Measurements from ENCODE around the gene MYO9B.
"Not testable (repeated sequence)": the region's sequence is repeated elsewhere in the genome, so short reads cannot be mapped to it uniquely, and the experiment has no call there.

Gene MYO9B

DNA sequence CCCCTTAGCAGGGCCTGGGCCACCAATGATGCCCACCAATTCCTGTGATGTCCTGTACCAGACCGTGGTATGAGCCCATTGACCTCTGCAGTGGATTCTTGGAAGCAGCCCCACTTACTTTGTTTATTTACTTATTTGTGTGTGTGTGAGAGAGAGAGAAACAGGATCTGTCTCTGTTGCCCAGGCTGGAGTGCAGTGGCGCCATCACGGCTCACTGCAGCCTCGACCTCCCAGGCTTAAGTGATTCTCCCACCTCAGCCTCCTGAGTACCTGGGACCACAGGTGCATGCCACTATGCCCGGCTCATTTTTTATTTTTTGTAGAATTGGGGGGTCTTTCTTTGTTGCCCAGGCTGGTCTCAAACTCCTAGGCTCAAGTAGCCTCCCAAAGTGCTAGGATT is 13.0 kb downstream of the MYO9B start:
- Histone ChIP-seq H3K27ac (peak overlapping the region; percentile 75), H3K36me3 (replicated peaks) (peaks cover 18% of the 10 kb centered on the region), H3K4me3 (ENCODE audit: low read depth, low read length) (no peak overlapping the region), H3K27me3 (replicated peaks) (no peaks in the 10 kb centered on the region)
- DNase-seq = no peak
- TF ChIP-seq CTCF (IDR thresholded peaks at IDR 0.05; ENCODE audit: low read depth, low read length, missing control alignments) = no peak
- in situ Hi-C loops (cut with HindIII; ENCODE audit: low pct_ligation_motif_present, low sequenced_read_pairs) = no loop called here

DNA sequence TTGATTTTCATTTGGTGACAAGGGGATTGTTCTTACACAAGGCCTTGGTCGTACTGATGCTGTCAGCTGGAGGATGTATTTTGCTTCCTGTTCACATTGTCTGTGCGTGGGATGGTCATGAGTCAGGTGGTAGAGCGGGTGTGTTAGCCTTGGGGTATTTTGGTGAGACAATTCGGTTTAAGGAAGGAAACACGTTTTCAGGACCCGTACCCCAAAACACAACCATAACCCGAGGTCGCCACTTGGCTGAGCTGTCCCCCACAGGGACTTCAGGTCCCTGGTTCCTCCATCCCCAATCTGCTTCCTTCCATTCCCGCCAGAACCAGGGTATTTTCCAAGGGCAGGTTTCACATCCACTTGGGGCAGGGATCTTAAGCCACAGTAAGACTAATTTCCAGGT is 15.0 kb downstream of the MYO9B start:
- H3K27ac ChIP-seq = peak overlapping the region; percentile 75
- in situ Hi-C loops (cut with HindIII; ENCODE audit: low pct_ligation_motif_present, low sequenced_read_pairs) = no loop called here
- DNase-seq = peak; percentile 66
- H3K4me3 ChIP-seq (ENCODE audit: low read depth, low read length) = no peak overlapping the region
- H3K27me3 ChIP-seq (replicated peaks) = no peaks in the 10 kb centered on the region
- H3K36me3 ChIP-seq (replicated peaks) = peaks cover 18% of the 10 kb centered on the region
- no peak for TF ChIP-seq CTCF (IDR thresholded peaks at IDR 0.05; ENCODE audit: low read depth, low read length, missing control alignments)

DNA sequence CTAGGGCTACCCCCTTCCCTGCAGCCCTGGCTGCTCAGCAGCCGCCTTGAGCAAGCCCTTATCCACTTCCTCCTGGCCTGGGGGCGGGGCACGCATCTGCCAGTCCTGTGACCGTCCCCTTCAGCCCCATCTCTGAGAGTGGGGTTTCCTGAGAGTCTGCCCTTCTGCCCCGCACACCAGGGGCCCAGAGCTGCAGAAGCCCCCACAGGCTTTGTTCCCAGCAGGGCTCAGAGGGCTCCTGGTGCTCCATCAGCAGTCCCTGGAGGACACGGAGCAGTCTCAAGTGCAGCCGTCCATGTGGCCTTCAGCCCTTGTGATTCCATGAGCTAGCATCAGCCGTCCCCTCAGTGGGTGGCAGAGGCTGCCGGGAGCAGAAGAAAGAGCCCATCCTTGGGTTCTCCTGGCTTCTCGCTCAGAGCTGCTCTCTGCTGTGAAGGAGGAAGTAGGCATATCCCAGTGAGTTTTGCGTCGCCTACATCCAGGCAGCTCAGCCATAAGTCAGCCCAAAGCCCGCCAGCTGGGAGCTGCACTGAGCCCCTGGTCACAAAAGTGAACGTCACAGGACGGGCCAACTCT is 16.3 kb downstream of the MYO9B start:
- DNase-seq = no peak
- no peak overlapping the region for H3K27ac ChIP-seq
- TF ChIP-seq CTCF (IDR thresholded peaks at IDR 0.05; ENCODE audit: low read depth, low read length, missing control alignments) = no peak
- no peak overlapping the region for H3K4me3 ChIP-seq (ENCODE audit: low read depth, low read length)
- in situ Hi-C loops (cut with HindIII; ENCODE audit: low pct_ligation_motif_present, low sequenced_read_pairs) = no loop called here
- H3K27me3 ChIP-seq (replicated peaks) = no peaks in the 10 kb centered on the region
- H3K36me3 ChIP-seq (replicated peaks) = peaks cover 12% of the 10 kb centered on the region

DNA sequence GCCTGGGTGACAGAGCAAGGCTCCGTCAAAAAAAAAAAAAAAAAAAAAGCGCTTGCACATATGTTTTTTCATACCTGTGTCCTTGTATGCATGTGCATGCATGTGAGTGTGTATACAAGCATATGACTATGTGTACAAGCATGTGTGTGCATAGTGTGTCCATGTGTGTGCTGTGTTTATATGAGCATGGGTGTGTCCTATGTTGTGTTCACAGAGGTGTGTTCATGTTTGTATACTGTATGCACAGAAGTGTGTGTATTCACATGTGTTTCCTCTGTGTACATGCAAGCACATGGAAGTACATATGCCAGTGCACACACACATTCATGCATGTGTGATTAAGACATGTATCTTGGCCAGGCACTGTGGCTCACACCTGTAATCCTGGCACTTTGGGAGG is 17.1 kb downstream of the MYO9B start:
- Histone ChIP-seq H3K27ac (no peak overlapping the region), H3K27me3 (replicated peaks) (no peaks in the 10 kb centered on the region), H3K36me3 (replicated peaks) (peaks cover 6% of the 10 kb centered on the region), H3K4me3 (ENCODE audit: low read depth, low read length) (no peak overlapping the region)
- TF ChIP-seq CTCF (IDR thresholded peaks at IDR 0.05; ENCODE audit: low read depth, low read length, missing control alignments) = no peak
- in situ Hi-C loops (cut with HindIII; ENCODE audit: low pct_ligation_motif_present, low sequenced_read_pairs) = no loop called here
- no peak for DNase-seq

- H3K36me3 ChIP-seq (replicated peaks); H3K27me3 ChIP-seq (replicated peaks); in situ Hi-C loops (cut with HindIII; ENCODE audit: low pct_ligation_motif_present, low sequenced_read_pairs); DNase-seq; H3K4me3 ChIP-seq (ENCODE audit: low read depth, low read length): not testable (repeated sequence)
- peak overlapping the region; percentile 60 for H3K27ac ChIP-seq
Observed at GRCh38 chr19:17094694-17095093, 19.1 kb downstream of the MYO9B start.

DNA sequence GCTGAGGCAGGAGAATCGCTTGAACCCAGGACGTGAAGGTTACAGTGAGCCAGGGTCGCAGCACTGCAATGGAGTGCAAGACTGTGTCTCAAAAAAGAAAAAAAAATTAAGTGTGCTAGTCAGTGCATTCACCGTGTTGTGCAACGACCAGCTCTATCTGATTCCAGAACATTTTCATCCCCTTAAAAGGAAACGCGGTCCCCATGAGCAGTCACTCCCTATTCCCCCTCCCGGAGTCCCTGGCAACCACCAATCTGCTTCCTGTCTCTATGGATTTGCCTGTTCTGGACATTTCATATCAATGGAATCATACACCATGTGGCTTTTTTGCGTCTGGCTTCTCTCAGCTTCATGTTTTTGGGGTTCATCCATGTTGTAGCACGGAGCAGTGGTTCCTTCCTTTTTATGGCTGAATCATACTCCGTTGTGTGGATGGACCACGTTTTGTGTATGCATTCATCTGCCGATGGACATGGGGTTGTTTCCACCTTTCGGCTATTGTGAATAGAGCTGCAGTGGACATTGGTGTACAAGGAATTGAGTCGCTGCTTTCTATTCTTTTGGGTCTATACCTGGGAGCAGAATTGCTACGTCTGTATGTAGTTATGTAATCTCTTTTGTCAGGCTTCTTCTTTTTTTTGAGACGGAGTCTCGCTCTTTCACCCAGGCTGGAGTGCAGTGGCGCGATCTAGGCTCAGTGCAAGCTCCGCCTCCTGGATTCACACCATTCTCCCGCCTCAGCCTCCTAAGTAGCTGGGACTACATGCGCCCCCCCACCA is 19.8 kb downstream of the MYO9B start:
- H3K36me3 ChIP-seq (replicated peaks) = peaks cover 4% of the 10 kb centered on the region
- in situ Hi-C loops (cut with HindIII; ENCODE audit: low pct_ligation_motif_present, low sequenced_read_pairs) = no loop called here
- no peak overlapping the region for H3K4me3 ChIP-seq (ENCODE audit: low read depth, low read length)
- no peaks in the 10 kb centered on the region for H3K27me3 ChIP-seq (replicated peaks)
- peak; percentile 77 for DNase-seq
- H3K27ac ChIP-seq = peak overlapping the region; percentile 60
- TF ChIP-seq CTCF (IDR thresholded peaks at IDR 0.05; ENCODE audit: low read depth, low read length, missing control alignments) = no peak

Measured in brain microvascular endothelial cell (primary cell).